SK-N-SH (cell line): ENCODE results near the gene BTBD3. TPM values are rescaled to one million over a fixed set of nuclear protein-coding genes. Genes with fewer than 3 reads are reported as not detected.

ENCODE experiments used
- CTCF ChIA-PET: fragments of 300-600, 350-600 bp; formaldehyde crosslinking; extraction: SDS; loops from one replicate; lab custom pipeline; 2021; lab: Yijun Ruan, JAX
- POLR2A ChIA-PET: fragments of 350-600 bp; sonication (Branson Sonifier 250); formaldehyde crosslinking; extraction: SDS; loops from one replicate; lab custom pipeline; 2020; ENCODE audit warnings: antibody characterized with exemption, inconsistent platforms; lab: Yijun Ruan, JAX
- DNase-seq: peaks from one replicate; pipeline ENCODE4 v3.0.0; 2012
- H2AFZ ChIP-seq: fragments of 200-600 bp; sonication (generic); 2 replicates; pipeline ENCODE4 v1.8.1; 2016; ENCODE audit warnings: antibody characterized with exemption, mild to moderate bottlenecking, low read depth
- H3F3A ChIP-seq: fragments of 200-600 bp; sonication (generic); replicated peaks from 2 replicates; pipeline ENCODE3; 2016; ENCODE audit warnings: antibody characterized with exemption, mild to moderate bottlenecking; ENCODE audit not compliant: insufficient read depth
- H3K27ac ChIP-seq, 2 experiments: fragments of 200-500 bp in 1 of 2; fragments of 200-600 bp in 1 of 2; sonication (Bioruptor generic) in 1 of 2; sonication (generic), shearing (Covaris generic) in 1 of 2; 2 replicates each; pipeline versions ENCODE4 v1.5.1 to v1.6.1; 2014 to 2016; ENCODE audit warnings: low read depth in 2 of 2, inconsistent platforms in 1 of 2, low read length in 1 of 2, mild to moderate bottlenecking in 1 of 2, mixed read lengths in 1 of 2
- H3K27me3 ChIP-seq: fragments of 200-600 bp; sonication (generic), shearing (Covaris generic); 2 replicates; pipeline ENCODE4 v1.6.1; 2016; ENCODE audit warnings: mixed run types; ENCODE audit not compliant: insufficient read depth
- H3K36me3 ChIP-seq, 2 experiments: fragments of 200-500 bp in 1 of 2; fragments of 200-600 bp in 1 of 2; sonication (Bioruptor generic) in 1 of 2; sonication (generic) in 1 of 2; replicated peaks in 1 of 2; 2 replicates each; pipeline versions ENCODE3 to v1.5.1; 2014 to 2016; ENCODE audit warnings: low read length in 1 of 2, mild to moderate bottlenecking in 1 of 2; ENCODE audit not compliant: insufficient read depth in 2 of 2, control insufficient read depth in 1 of 2
- H3K4me1 ChIP-seq, 2 experiments: fragments of 200-500 bp in 1 of 2; fragments of 200-600 bp in 1 of 2; sonication (Bioruptor generic) in 1 of 2; sonication (generic), shearing (Covaris generic) in 1 of 2; 2 replicates each; pipeline versions ENCODE4 v1.5.1 to v1.6.1; 2014 to 2016; ENCODE audit warnings: low read depth in 1 of 2, low read length in 1 of 2, mixed run types in 1 of 2; ENCODE audit not compliant: insufficient read depth in 2 of 2, control insufficient read depth in 1 of 2
- H3K4me2 ChIP-seq: fragments of 200-600 bp; sonication (generic), shearing (Covaris generic); 2 replicates; pipeline ENCODE4 v1.6.1; 2017; ENCODE audit warnings: mixed run types
- H3K4me3 ChIP-seq, 2 experiments: fragments of 200-500 bp in 1 of 2; fragments of 200-600 bp in 1 of 2; sonication (Bioruptor generic) in 1 of 2; sonication (generic), shearing (Covaris generic) in 1 of 2; 2 replicates each; pipeline versions ENCODE4 v1.5.1 to v1.8.1; 2014 to 2016; ENCODE audit warnings: low read depth in 2 of 2, inconsistent platforms in 1 of 2, low read length in 1 of 2, mild to moderate bottlenecking in 1 of 2, mixed read lengths in 1 of 2, moderate library complexity in 1 of 2
- H3K79me2 ChIP-seq: fragments of 200-600 bp; sonication (generic); 2 replicates; pipeline ENCODE4 v1.8.1; 2017; ENCODE audit warnings: mild to moderate bottlenecking; ENCODE audit not compliant: insufficient read depth
- H3K9ac ChIP-seq: fragments of 200-600 bp; sonication (generic); 2 replicates; pipeline ENCODE4 v1.6.1; 2017; ENCODE audit warnings: mixed run types
- H3K9me2 ChIP-seq: fragments of 200-600 bp; sonication (generic); 2 replicates; pipeline ENCODE4 v1.6.1; 2017; ENCODE audit warnings: mixed run types
- H3K9me3 ChIP-seq: fragments of 200-600 bp; sonication (generic); 2 replicates; pipeline ENCODE4 v1.6.1; 2017; ENCODE audit warnings: mixed run types, mild to moderate bottlenecking, moderate library complexity
- H4K20me1 ChIP-seq: fragments of 200-600 bp; sonication (generic); 2 replicates; pipeline ENCODE4 v1.6.1; 2017; ENCODE audit warnings: mild to moderate bottlenecking, mixed run types; ENCODE audit not compliant: insufficient read depth
- CHD2 ChIP-seq: fragments of 150-350 bp; IDR thresholded peaks from 2 replicates; pipeline ENCODE4 v1.6.1; 2018; ENCODE audit warnings: low read length; ENCODE audit not compliant: partially characterized antibody
- ELF1 ChIP-seq: IDR thresholded peaks from 2 replicates; pipeline ENCODE4 v1.4.0; 2012
- FOXM1 ChIP-seq: IDR thresholded peaks from 2 replicates; pipeline ENCODE4 v1.4.0; 2012; ENCODE audit warnings: low read depth, mild to moderate bottlenecking
- GABPA ChIP-seq: IDR thresholded peaks from 2 replicates; pipeline ENCODE4 v1.4.0; 2012; ENCODE audit warnings: low read depth, mild to moderate bottlenecking
- MEF2A ChIP-seq: IDR thresholded peaks from 2 replicates; pipeline ENCODE4 v1.4.0; 2012; ENCODE audit warnings: low read depth, borderline replicate concordance
- NFIC ChIP-seq: IDR thresholded peaks from 2 replicates; pipeline ENCODE4 v1.4.0; 2012; ENCODE audit warnings: borderline replicate concordance
- POLR2AphosphoS5 ChIP-seq: IDR thresholded peaks from 2 replicates; pipeline ENCODE4 v1.6.1; 2012; ENCODE audit warnings: low read depth, low read length
- RAD21 ChIP-seq: IDR thresholded peaks from 2 replicates; pipeline ENCODE4 v1.6.1; 2012; ENCODE audit warnings: mild to moderate bottlenecking, low read length
- RCOR1 ChIP-seq: fragments of 150-350 bp; IDR thresholded peaks from 2 replicates; pipeline ENCODE4 v1.6.1; 2017; ENCODE audit warnings: antibody characterized with exemption, low read length
- RFX5 ChIP-seq: IDR thresholded peaks from 2 replicates; pipeline ENCODE4 v1.6.1; 2012; ENCODE audit warnings: mild to moderate bottlenecking, improper control_type of control experiment, low read length
- SMC3 ChIP-seq: IDR thresholded peaks from 2 replicates; pipeline ENCODE4 v1.6.1; 2012; ENCODE audit warnings: low read depth, low read length, improper control_type of control experiment
- TAF1 ChIP-seq: IDR thresholded peaks from 2 replicates; pipeline ENCODE4 v1.6.1; 2012; ENCODE audit warnings: low read depth, mild to moderate bottlenecking, low read length, moderate library complexity, borderline replicate concordance
- WGBS: methylation state at CpG from one replicate; pipeline ENCODE4 v1.1.6; 2017; ENCODE audit warnings: low lambda C conversion rate; 5-methylcytosine and 5-hydroxymethylcytosine counted together
- polyA plus RNA-seq, 3 experiments: library from polyadenylated mRNA; depleted of rRNA; stranded (reverse); fragments of >200 nt; gene quantifications; 2 replicates each; pipeline ENCODE4 v1.2.3, GENCODE V29; 2012
- TF ChIP-seq, protein P1 (sequence below): fragments of 150-350 bp; IDR thresholded peaks from 2 replicates; pipeline ENCODE4 v1.6.1; 2017; ENCODE audit warnings: antibody characterized with exemption, low read length, low read depth, borderline replicate concordance
- TF ChIP-seq, protein P2 (sequence below): fragments of 200-600 bp; sonication (generic); IDR thresholded peaks from 2 replicates; pipeline ENCODE4 v1.6.1; 2017; ENCODE audit warnings: antibody characterized with exemption, mild to moderate bottlenecking, moderate library complexity
- TF ChIP-seq, protein P3 (sequence below): IDR thresholded peaks from 2 replicates; pipeline ENCODE4; 2012
- TF ChIP-seq, protein P4 (sequence below): IDR thresholded peaks from 2 replicates; pipeline ENCODE4 v1.4.0; 2012; ENCODE audit warnings: low read depth, borderline replicate concordance
- TF ChIP-seq, protein P5 (sequence below): fragments of 150-350 bp; IDR thresholded peaks from 2 replicates; pipeline ENCODE4 v1.6.1; 2016; ENCODE audit warnings: mild to moderate bottlenecking, low read depth, low read length
- TF ChIP-seq, protein P6 (sequence below): IDR thresholded peaks from 2 replicates; pipeline ENCODE4 v1.4.0; 2012; ENCODE audit warnings: low read depth, borderline replicate concordance

Gene BTBD3
- polyA plus RNA-seq, 1 of the 3 experiments (the other 2 are of a cell fraction), result 10.2 TPM

DNA sequence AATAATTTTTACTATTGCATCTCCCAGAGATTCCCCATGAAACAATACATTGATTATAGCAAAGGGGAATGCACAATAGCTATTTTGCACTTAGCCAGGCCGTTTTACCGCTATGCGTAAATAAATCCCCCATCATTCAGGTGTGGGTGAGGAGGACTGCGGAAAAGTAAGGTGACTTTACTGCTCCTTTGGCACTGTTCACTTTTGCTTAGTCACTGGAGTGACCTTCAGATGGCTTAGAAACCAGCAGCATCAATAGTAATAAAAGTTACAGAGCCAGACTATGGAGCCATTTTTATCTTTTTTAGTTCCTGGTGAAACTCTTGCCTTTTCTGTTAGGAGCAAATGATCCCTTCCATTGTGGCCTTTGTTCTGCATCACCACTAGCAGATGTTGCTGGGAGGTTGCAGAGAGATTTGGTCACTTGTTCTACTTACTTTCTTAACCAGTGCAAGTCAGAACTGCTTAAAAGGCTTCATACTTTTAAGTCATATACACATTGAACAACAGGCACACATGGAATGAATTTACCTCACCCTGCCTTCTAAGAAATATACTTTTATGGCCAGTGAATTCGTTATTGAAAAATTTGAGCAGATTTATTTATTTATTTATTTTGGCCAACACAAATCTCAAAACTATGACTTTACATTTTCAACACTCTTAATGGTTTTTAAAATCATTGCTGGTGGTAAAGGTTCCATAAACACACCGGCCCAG, 12.1 kb upstream of the BTBD3 start (continued):
- TF ChIP-seq MEF2A (no peak), ELF1 (no peak), CHD2 (no peak), POLR2AphosphoS5 (no peak), SMC3 (no peak)
- TF ChIP-seq, protein P1, sequence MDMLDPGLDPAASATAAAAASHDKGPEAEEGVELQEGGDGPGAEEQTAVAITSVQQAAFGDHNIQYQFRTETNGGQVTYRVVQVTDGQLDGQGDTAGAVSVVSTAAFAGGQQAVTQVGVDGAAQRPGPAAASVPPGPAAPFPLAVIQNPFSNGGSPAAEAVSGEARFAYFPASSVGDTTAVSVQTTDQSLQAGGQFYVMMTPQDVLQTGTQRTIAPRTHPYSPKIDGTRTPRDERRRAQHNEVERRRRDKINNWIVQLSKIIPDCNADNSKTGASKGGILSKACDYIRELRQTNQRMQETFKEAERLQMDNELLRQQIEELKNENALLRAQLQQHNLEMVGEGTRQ, result no peak
- TF ChIP-seq, protein P2, sequence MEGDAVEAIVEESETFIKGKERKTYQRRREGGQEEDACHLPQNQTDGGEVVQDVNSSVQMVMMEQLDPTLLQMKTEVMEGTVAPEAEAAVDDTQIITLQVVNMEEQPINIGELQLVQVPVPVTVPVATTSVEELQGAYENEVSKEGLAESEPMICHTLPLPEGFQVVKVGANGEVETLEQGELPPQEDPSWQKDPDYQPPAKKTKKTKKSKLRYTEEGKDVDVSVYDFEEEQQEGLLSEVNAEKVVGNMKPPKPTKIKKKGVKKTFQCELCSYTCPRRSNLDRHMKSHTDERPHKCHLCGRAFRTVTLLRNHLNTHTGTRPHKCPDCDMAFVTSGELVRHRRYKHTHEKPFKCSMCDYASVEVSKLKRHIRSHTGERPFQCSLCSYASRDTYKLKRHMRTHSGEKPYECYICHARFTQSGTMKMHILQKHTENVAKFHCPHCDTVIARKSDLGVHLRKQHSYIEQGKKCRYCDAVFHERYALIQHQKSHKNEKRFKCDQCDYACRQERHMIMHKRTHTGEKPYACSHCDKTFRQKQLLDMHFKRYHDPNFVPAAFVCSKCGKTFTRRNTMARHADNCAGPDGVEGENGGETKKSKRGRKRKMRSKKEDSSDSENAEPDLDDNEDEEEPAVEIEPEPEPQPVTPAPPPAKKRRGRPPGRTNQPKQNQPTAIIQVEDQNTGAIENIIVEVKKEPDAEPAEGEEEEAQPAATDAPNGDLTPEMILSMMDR, result no peak

DNA sequence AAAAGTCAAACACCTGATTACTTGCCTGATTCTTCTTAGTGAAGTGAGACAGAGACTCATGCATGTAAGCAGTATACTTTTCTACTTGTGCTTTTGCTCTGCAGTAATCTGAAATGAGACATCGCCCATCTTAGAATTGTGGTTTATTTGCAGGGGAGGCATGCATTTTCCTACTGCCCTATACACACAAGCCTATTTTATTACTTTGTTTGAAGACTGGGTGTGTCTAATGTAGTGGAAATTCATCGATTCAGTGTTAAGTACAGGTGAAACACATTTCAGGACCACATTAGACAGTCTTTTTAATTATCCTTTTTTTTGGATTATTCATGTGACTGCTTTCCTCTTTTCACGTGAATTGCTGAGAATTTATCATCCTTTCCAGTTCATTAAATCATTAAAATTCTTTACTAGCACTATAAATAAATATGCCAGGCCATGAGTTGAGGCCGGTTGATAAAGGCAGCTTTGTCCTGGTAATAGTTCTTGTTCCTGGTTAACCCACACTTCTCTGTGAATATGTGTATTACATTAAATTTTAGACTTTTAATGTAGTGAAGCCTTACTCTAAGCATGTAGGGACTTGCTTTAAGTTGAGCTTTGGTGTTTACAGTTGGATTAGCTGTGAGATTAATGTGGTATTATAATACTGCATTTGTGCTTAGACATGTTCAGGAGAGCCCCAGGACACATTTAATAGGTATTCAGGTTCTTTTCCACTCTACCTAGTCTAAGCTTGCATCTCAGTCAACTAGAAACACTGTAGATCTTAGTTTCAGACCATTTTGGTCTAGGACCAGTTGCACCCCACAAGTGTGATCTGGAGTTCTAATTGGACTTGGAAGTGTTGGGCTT, 10.8 kb upstream of the BTBD3 start:
- H4K20me1 ChIP-seq, result no peaks in the 10 kb centered on the region; the same call in 1 of the 2 replicates
- H3K4me1 ChIP-seq, result peaks cover 6 to 23% of the 10 kb centered on the region in 2 experiments; a peak in 3 of 4 replicates
- H3K79me2 ChIP-seq, result peaks cover 88% of the 10 kb centered on the region
- ChIA-PET CTCF (no interaction called here), POLR2A (no interaction called here)
- no peaks in the 10 kb centered on the region for H3K9me3 ChIP-seq
- H2AFZ ChIP-seq, result no peak overlapping the region
- H3K36me3 ChIP-seq, result no peaks in the 10 kb centered on the region
- H3K9ac ChIP-seq, result no peak overlapping the region
- H3F3A ChIP-seq, result peaks cover 9% of the 10 kb centered on the region
- DNase-seq, result no peak
- 78% methylated on average over 4 of the region's 4 CpGs for WGBS
- H3K4me2 ChIP-seq, result no peak overlapping the region; the same call in 1 of the 2 replicates
- no peak overlapping the region for H3K4me3 ChIP-seq
- H3K27me3 ChIP-seq, result no peaks in the 10 kb centered on the region
- no peak overlapping the region for H3K27ac ChIP-seq
- H3K9me2 ChIP-seq, result no peaks in the 10 kb centered on the region
- TF ChIP-seq, protein P3, sequence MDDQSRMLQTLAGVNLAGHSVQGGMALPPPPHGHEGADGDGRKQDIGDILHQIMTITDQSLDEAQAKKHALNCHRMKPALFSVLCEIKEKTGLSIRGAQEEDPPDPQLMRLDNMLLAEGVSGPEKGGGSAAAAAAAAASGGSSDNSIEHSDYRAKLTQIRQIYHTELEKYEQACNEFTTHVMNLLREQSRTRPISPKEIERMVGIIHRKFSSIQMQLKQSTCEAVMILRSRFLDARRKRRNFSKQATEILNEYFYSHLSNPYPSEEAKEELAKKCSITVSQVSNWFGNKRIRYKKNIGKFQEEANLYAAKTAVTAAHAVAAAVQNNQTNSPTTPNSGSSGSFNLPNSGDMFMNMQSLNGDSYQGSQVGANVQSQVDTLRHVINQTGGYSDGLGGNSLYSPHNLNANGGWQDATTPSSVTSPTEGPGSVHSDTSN, result no peak
- no peak for TF ChIP-seq CHD2
- TF ChIP-seq, protein P4, sequence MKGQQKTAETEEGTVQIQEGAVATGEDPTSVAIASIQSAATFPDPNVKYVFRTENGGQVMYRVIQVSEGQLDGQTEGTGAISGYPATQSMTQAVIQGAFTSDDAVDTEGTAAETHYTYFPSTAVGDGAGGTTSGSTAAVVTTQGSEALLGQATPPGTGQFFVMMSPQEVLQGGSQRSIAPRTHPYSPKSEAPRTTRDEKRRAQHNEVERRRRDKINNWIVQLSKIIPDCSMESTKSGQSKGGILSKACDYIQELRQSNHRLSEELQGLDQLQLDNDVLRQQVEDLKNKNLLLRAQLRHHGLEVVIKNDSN, result no peak
- no peak for TF ChIP-seq TAF1
- TF ChIP-seq FOXM1, result no peak
- no peak for TF ChIP-seq SMC3
- no peak for TF ChIP-seq RAD21
- TF ChIP-seq RCOR1, result no peak
- TF ChIP-seq ELF1, result no peak
- TF ChIP-seq, protein P5, sequence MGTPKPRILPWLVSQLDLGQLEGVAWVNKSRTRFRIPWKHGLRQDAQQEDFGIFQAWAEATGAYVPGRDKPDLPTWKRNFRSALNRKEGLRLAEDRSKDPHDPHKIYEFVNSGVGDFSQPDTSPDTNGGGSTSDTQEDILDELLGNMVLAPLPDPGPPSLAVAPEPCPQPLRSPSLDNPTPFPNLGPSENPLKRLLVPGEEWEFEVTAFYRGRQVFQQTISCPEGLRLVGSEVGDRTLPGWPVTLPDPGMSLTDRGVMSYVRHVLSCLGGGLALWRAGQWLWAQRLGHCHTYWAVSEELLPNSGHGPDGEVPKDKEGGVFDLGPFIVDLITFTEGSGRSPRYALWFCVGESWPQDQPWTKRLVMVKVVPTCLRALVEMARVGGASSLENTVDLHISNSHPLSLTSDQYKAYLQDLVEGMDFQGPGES, result no peak
- no peak for TF ChIP-seq GABPA
- TF ChIP-seq, protein P6, sequence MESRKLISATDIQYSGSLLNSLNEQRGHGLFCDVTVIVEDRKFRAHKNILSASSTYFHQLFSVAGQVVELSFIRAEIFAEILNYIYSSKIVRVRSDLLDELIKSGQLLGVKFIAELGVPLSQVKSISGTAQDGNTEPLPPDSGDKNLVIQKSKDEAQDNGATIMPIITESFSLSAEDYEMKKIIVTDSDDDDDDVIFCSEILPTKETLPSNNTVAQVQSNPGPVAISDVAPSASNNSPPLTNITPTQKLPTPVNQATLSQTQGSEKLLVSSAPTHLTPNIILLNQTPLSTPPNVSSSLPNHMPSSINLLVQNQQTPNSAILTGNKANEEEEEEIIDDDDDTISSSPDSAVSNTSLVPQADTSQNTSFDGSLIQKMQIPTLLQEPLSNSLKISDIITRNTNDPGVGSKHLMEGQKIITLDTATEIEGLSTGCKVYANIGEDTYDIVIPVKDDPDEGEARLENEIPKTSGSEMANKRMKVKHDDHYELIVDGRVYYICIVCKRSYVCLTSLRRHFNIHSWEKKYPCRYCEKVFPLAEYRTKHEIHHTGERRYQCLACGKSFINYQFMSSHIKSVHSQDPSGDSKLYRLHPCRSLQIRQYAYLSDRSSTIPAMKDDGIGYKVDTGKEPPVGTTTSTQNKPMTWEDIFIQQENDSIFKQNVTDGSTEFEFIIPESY, result no peak
- TF ChIP-seq MEF2A, result no peak
- TF ChIP-seq RFX5, result no peak
- TF ChIP-seq NFIC, result no peak
- TF ChIP-seq, protein P2, result no peak
